Uterus (tissue), 2 donors: Measurements from ENCODE around the gene R3HDM2.

Experiments used
- POLR2A ChIP-seq, 2 donors: fragments of 450-650 bp; IDR thresholded peaks; one replicate each; pipeline ENCODE4 v1.6.1; 2016; ENCODE audit warnings: antibody characterized with exemption in 2 of 2, mild to moderate bottlenecking in 1 of 2, moderate library complexity in 1 of 2
- TF ChIP-seq, protein P1 (sequence below), 4 experiments: fragments of 200-600 bp in 2 of 4; fragments of 450-650 bp in 2 of 4; sonication (generic) in 2 of 4; IDR thresholded peaks; one replicate each; pipeline ENCODE4 v1.5.1; 2016 to 2019; ENCODE audit warnings: antibody characterized with exemption in 4 of 4, mild to moderate bottlenecking in 2 of 4, moderate library complexity in 1 of 4

DNA sequence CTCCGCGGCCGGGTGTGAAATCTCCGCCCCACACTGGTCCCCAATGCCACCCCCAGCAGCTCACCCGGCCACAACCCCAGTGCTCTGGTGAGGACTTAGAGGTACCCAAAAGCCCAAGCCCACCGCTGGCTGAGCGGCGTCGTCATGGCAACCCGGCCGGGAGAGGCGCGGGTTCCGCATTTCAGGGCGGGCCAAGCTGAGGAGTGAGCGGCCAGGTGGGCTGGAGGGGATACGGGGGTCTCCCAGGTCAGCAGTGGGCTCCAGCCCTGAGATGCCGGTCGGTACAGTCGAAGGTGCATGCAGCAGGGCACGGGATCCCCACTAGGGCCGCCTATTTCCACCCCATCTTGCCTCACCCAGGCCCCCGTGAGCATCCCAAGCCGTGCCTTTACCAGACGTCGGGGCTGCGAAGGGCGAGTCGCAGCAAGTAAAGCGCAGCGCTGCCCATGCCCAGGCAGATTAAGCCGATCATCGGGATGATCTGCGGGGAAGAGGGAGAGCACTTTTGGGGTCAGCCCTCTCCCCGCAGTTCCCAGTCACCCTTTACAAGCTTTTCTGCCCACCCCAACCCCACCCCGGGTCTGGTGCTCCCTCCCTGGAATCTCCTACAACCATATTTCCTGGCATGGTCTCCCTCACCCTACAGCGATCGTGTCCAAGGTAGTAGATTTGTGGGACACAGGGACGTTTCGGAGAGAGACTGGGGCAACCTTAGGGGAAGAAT, 194.5 kb downstream of the R3HDM2 start:
- TF ChIP-seq, protein P1, sequence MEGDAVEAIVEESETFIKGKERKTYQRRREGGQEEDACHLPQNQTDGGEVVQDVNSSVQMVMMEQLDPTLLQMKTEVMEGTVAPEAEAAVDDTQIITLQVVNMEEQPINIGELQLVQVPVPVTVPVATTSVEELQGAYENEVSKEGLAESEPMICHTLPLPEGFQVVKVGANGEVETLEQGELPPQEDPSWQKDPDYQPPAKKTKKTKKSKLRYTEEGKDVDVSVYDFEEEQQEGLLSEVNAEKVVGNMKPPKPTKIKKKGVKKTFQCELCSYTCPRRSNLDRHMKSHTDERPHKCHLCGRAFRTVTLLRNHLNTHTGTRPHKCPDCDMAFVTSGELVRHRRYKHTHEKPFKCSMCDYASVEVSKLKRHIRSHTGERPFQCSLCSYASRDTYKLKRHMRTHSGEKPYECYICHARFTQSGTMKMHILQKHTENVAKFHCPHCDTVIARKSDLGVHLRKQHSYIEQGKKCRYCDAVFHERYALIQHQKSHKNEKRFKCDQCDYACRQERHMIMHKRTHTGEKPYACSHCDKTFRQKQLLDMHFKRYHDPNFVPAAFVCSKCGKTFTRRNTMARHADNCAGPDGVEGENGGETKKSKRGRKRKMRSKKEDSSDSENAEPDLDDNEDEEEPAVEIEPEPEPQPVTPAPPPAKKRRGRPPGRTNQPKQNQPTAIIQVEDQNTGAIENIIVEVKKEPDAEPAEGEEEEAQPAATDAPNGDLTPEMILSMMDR (IDR thresholded peaks at IDR 0.05), result no peak
- no peak for TF ChIP-seq POLR2A (IDR thresholded peaks at IDR 0.05)
